ENCODE data around the gene CD48.

CD48 gene

DNA sequence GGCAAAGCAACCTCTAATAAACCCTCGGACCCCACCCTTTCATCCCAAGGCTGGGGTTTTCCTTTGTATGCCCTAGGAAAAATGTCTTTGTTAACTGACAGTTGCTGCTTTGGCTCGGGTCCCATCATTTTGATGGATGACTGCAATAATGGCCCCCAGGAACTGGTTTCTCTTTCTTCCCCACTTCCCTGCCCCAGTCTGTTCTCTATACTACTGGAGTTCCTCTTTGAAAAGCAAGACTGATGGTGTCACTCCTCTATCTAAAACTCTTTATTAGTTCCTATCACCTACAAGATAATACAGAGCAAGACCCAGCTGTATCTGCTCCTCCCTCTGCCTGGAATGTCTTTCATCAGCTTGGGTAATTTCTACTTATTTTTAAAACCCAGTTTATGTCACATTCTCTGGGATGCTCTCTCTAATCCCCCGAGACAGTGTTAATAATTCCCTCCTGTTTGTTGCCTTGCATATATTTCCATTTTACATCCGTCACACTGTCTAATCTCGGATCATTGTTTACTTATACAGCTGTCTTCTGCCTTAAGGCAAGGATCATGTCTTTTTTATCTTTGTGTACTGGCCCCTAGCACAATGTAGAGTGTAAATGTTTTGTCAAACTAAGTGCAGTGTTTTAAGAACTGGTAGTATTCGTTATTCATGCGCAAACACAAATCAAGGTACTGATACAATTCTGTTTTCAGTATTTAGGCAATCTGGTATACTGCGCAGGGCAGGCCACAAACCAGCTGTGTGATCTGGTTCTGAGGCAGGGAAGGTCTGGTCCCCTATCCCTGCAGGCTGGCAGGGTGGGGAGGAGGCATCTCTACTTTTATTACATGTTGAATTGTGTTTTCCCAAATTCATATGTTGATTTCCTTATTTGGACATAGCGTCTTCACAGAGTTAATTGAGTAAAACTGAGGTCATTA lies 80.8 kb downstream of the CD48 start:
- no peak for DNase-seq

DNA sequence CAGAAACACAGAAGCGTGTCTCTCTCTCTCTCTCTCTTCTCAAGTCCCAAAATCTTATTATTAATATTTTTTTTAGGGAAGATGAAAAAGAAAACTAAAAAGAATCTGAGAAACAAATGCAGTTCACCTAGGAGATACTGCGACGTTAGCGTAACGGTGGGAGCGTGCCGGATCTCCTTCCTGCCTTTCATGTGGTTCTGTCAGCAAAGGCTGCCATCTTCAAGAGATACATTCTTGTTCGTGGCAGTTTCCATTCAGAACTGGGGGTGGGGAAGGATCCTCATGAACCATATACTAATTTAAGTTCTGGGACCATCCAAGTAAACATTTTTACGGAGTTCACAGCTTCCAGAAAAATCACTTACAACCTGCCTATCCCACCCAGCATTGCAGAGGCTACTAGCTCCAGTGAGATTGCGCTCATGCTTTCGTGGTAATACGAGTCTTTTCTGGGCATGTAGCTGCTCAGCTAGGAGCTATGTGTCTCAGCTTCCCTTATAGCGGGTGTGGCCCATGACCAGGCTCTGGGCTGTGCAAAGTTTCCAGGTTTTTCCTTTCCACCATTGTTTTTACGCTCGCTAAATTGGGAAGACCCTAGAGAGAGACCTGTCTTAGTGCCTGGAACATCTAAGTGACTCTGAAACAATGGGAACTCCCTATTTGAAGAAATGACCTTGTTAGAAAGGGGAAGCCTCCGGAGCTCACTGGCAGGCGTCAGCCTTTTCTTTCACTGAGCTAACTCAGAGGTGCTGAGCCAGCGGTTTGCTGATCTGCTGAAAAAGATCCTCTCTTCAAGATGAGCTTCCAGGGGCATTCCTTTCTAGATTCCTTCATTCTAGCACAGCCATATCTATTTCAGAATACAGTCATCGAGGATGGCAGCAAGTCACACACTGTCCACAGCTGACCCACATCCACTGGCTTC lies 82.1 kb downstream of the CD48 start:
- DNase-seq = no peak

GRCh38 chr1:160628799-160629263 lies 82.8 kb downstream of the CD48 start:
- no peak for DNase-seq
